HG02678 (cell line): ENCODE results near the gene PNLDC1.
A peak's percentile ranks its signal among the peaks of the same experiment; 100 is the strongest.
"Not testable (repeated sequence)": the region's sequence is repeated elsewhere in the genome, so short reads cannot be mapped to it uniquely, and the experiment has no call there.

Experiments used
- ATAC-seq: cut with Tn5 transposase; IDR thresholded peaks from one replicate; pipeline ENCODE4 v1.9.1; 2021; ENCODE audit warnings: mild to moderate bottlenecking, moderate library complexity; ENCODE audit not compliant: unreplicated experiment

Gene PNLDC1

GRCh38 chr6:159817951-159818739 lies 18.1 kb downstream of the PNLDC1 start:
- ATAC-seq, result no peak

- ATAC-seq, result no peak
Observed at GRCh38 chr6:159819098-159819497, 19.0 kb downstream of the PNLDC1 start.

GRCh38 chr6:159819932-159820640 lies 20.0 kb downstream of the PNLDC1 start:
- ATAC-seq, result peak; percentile 56

- ATAC-seq, result no peak
Observed at GRCh38 chr6:159821122-159821521, 21.0 kb downstream of the PNLDC1 start.

- ATAC-seq, result no peak
Observed at GRCh38 chr6:159821726-159822125, 21.6 kb downstream of the PNLDC1 start.

DNA sequence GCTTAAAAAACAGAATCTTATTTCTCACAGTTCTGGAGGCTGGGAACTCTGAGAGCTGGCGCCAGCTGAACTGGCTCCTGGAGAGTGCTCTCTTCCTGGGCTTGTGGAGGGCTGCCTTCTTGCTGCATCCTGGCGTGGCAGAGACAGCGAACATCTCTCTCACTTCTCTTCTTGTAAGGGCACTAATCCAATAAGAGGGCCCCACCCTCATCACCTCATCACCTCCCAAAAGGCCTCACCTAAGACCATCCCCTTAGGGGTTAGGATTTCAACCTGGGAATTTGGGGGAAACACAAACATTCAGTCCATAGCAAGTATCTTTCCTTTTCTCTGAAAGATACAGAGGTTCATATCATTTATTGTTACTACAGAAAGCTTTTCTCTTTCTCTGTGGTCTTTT lies 23.9 kb downstream of the PNLDC1 start:
- no peak for ATAC-seq

DNA sequence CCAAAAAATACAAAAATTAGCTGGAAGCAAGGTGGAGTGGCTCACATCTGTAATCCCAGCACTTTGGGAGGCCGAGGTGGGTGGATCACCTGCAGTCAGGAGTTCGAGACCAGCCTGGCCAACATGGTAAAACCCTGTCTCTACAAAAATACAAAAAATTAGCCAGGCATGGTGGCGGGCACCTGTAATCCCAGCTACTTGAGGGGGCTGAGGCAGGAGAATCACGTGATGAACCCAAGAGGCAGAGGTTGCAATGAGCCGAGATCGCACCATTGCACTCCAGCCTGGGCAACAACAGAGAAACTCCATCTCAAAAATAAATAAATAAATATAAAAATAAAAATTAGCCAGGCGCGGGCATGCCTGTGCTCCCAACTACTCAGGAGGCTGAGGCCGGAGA lies 24.6 kb downstream of the PNLDC1 start:
- not testable (repeated sequence) for ATAC-seq

DNA sequence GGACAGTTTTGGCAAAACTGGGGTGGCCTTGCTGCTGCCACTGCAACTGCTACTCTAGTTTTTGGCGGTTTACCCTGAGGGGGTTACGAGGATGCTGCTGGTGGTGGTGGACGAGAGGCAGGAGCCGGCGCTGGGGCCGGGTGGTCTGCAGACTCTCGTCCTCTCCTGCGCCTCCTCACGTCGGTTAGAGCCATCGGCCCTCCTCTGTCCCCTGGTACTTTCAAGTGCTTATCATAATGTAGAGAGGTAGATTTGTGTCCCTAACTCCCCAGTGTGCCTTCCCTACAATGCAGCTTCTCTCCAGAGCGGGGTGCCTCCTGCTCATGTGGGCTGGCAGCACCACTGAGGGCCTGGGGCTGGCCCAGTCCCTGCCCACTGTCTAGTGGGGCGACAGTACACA lies 25.9 kb downstream of the PNLDC1 start:
- ATAC-seq, result no peak

DNA sequence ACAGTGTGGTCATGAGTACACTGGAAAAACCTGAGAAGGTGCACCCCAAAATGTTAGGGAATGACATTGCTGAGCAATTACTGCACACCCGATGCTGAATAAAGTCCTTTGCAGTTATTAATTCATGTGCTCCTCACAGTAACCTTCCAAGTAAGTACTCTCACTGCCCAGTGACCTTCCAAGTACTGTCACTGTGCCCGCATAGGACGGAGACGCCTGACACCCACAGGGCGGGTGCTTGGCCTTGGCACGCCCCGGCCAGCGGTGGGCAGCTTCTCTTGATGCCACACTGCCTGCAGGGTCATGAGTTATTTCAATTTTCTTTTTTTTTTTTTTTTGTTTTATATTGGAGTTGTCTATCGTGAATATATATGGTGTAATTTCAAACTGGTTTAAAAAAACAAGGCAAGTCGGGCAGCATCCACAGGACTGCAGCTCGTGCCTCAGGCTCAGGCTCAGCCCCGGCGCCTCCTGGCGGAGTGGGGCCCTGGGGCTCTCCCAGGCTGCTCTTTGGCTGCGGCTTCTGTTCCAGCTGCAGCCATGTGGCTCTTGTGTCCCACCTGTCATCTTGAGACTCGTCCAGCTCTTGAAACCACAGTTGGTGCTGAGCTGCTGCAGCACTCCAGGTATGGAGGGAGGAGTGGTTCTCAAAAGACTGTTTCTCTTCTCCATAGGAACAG lies 27.0 kb downstream of the PNLDC1 start:
- no peak for ATAC-seq

DNA sequence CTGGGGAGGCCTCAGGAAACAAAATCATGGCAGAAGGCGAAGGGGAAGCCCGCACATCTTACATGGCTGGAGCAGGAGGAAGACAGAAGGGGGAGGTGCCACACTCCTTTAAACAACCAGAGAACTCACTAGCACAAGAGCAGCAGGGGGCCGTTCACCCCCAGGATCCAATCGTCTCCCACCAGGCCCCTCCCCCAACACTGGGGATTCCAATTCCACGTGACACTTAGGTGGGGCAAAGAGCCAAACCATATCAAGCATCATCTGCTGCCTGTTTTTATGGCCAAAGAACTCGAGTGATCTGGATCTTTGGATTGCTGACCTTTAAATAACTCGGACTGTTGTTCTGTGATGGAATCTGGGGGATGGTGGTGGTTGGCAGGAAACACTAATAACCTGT lies 28.0 kb downstream of the PNLDC1 start:
- ATAC-seq, result no peak

GRCh38 chr6:159829526-159829925 lies 29.4 kb downstream of the PNLDC1 start:
- no peak for ATAC-seq

DNA sequence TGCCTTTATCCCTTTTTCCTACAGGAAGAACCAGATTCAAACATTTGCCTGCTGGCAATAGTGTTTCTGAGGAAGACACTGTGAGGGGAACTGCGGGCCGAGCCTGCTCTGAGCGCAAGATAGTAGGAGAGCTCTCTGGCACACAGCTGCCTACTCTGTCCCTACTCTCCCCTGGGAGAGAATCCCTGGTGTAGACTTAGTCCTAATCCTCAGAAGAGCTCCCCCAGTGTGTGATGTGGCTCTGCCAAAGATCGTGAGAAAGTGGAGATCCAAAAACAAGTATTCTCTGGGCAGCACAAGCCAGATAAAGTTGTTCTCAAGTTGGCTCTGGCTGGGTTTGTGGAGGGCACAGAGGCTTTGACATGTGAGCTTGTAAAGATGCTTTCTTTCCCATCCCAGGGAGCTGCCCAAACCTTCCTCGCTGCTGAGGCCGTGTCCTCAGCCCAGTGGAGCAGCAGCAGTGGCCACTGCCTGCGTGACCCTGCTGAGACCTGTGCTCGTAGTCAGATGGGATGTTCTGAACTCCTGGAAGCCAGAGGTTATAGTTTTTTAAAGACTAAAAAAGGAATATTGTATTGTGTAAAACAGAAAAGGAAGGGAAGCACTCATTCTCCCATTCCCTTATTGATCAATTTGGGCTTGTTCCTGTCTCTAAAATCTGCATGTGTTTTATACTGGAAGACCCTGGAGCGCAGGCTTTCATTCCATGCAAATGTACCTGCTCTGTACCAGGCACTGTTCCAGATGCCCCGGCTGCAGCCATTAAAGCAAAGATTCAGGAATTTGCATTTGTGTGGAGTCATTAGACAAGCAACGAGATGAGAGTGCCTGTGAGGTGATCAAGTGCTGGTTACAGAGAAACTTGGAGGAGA lies 30.7 kb downstream of the PNLDC1 start:
- no peak for ATAC-seq

DNA sequence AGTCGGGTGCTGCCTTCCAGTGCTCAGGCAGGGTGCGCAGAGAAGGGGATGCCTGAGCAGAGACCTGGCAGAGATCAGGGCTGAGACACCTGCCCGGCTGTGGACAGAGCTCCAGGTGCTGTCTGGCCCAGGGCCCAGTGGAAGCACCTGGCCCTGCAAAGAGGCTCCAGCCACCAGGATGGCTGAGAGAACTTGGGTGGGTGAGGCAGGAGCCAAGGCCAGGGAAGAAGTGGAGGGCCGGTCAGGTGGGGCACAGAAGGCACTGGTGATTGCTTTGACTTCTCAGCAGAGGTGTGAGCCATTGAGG lies 31.2 kb downstream of the PNLDC1 start:
- no peak for ATAC-seq

- no peak for ATAC-seq
Observed at GRCh38 chr6:159832946-159833345, 32.9 kb downstream of the PNLDC1 start.

DNA sequence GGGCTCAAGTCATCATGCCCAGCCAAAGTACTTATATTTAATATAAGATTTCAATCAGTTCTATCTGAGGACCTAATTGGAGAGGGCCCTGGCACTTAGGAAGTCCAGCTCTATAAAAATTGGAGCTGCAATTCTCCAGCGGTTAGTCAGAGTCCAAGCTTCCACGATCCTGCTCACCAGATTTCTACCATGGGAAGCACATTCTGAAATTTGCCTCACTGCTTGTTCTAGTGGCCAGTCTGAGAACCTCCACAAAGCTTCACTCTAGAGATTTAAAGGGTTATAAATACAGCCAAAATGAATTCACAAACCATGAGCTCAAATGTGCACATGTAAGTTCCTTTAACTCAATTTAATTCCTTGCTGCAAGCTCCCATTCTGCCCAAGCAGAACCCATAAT lies 33.5 kb downstream of the PNLDC1 start:
- ATAC-seq, result no peak

- no peak for ATAC-seq
Observed at GRCh38 chr6:159833997-159834603, 34.0 kb downstream of the PNLDC1 start.

GRCh38 chr6:159836718-159837490 lies 36.8 kb downstream of the PNLDC1 start:
- ATAC-seq, result no peak

- no peak for ATAC-seq
Observed at GRCh38 chr6:159837511-159837910, 37.4 kb downstream of the PNLDC1 start.

DNA sequence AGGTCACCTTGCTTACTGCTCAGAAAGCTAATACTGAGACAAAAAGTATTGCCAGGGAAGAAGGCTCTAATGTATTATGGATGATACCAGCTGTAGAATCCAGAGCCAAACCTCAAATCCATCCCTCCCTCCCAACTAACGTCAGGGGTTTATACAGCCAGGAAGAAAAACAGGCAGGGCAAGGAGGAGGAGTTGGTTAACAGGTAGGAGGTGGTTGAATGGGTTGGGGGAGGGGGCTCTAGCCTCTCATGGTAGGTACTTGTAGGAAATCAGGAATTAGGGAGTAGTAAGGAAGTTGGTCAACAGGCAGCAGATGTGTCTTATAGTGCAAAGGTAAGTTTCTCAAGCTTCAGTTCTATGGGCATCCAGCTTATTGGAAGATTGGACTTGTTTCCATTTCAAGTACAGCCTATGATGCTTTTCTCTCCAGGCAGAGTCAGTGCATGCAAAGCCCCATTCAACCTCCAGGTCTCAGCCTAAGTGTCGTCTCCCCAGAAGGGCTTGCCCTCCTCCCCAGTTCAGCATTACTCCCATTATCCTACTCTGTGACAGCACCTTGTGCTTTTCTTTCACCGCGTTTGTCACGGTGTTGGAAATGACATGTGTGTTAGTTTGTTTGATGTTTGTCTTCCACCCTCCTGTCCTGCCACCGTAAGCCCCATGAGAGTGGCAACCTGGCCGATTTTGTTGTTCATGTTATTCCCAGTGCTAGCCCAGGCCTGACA lies 38.1 kb downstream of the PNLDC1 start:
- ATAC-seq, result no peak
